ENCODE measurements around the gene ELAVL3. TPM values are rescaled to one million over a fixed set of nuclear protein-coding genes. Genes with fewer than 3 reads are reported as not detected.

The ELAVL3 gene
- total RNA-seq, 6 experiments from 2014 or later: not detected

DNA sequence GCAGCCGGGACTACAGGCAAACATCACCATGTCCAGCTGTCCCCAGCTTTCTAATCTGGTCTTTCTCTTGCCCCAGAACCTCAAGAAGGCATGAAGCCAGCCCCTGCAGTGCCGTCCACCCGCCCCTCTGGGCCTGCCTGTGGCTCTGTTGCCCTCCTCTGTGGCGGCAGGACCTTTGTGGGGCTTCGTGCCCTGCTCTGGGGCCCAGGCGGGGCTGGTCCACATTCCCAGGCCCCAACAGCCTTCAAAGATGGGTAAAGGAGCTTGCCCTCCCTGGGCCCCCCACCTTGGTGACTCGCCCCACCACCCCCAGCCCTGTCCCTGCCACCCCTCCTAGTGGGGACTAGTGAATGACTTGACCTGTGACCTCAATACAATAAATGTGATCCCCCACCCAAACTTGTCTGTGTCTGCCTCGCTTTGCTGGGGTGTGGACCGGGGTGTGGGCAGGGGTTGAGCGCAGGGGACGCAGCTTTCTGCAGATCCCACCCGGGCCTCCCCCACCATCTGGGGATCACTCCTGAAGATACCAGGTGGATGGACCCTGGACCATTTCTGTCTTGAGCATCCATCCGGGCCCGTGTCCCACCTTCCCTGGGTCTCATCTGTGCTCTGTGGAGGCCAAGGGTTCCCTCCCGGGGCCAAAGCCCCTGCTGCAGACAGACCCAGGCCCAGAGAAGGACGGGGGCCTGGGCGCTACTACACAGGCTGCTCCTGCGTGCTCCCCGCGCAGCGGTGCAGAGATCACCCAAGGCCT is 30.1 kb downstream of the ELAVL3 start:
- no peak overlapping the region for H3K27ac Mint-ChIP-seq
- no peaks in the 10 kb centered on the region; the same call in 1 of the 2 replicates for H3K4me1 Mint-ChIP-seq (ENCODE audit: low read depth)
- no peaks in the 10 kb centered on the region for H3K9me3 Mint-ChIP-seq
- H3K27me3 Mint-ChIP-seq (ENCODE audit: insufficient read depth): no peaks in the 10 kb centered on the region; the same call in 1 of the 2 replicates
- no peak for DNase-seq
- TF ChIP-seq, protein P1, sequence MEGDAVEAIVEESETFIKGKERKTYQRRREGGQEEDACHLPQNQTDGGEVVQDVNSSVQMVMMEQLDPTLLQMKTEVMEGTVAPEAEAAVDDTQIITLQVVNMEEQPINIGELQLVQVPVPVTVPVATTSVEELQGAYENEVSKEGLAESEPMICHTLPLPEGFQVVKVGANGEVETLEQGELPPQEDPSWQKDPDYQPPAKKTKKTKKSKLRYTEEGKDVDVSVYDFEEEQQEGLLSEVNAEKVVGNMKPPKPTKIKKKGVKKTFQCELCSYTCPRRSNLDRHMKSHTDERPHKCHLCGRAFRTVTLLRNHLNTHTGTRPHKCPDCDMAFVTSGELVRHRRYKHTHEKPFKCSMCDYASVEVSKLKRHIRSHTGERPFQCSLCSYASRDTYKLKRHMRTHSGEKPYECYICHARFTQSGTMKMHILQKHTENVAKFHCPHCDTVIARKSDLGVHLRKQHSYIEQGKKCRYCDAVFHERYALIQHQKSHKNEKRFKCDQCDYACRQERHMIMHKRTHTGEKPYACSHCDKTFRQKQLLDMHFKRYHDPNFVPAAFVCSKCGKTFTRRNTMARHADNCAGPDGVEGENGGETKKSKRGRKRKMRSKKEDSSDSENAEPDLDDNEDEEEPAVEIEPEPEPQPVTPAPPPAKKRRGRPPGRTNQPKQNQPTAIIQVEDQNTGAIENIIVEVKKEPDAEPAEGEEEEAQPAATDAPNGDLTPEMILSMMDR (IDR thresholded peaks at IDR 0.05): no peak
- no peaks in the 10 kb centered on the region for H3K36me3 Mint-ChIP-seq (ENCODE audit: low read depth)
- H3K4me3 Mint-ChIP-seq: no peak overlapping the region

DNA sequence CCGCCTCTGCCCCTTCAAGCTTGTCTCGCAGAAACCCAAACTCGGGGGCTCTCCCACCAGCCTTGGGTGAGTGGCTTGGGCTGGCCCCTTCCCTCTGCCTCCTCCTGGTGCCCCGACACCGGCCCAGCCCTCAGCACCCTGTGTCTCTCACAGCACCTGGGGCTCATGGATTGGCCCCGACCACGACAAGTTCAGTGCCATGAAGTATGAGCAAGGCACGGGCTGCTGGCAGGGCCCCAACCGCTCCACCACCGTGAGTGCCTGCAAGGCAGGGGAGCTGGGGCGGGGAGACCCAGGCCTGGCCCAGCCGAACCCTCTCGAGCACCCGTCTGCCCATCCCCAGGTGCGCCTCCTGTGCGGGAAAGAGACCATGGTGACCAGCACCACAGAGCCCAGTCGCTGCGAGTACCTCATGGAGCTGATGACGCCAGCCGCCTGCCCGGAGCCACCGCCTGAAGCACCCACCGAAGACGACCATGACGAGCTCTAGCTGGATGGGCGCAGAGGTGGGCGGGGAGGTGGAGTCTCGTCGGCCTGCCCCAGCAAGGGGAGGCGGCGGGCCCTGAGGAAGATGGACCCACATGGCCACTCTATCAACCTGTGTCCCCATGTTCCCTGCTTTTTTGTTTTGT is 31.8 kb downstream of the ELAVL3 start:
- DNase-seq: no peak
- no peak overlapping the region for H3K27ac Mint-ChIP-seq
- H3K4me3 Mint-ChIP-seq: no peak overlapping the region
- H3K36me3 Mint-ChIP-seq (ENCODE audit: low read depth): no peaks in the 10 kb centered on the region
- H3K4me1 Mint-ChIP-seq (ENCODE audit: low read depth): no peaks in the 10 kb centered on the region; the same call in 1 of the 2 replicates
- no peaks in the 10 kb centered on the region for H3K9me3 Mint-ChIP-seq
- TF ChIP-seq, protein P1 (IDR thresholded peaks at IDR 0.05): no peak
- H3K27me3 Mint-ChIP-seq (ENCODE audit: insufficient read depth): peaks cover 1% of the 10 kb centered on the region

DNA sequence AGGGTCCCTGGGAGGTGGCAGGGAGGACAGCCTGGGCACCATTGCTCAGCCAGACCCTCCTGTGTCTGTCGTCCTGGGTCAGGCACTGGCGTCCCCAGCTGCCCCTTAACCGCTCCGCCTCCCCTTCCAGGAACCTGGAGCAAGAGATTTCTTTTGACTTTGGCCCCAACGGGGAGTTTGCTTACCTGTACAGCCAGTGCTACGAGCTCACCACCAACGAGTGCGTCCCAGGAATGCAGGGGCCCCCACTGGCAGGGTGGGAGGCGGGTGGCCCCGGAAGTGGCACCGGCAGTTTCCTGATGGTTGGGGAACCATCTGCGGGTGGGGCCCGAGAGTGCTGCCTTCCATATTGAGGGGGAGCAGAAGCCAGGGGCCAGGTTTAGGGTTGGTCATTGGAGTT is 32.4 kb downstream of the ELAVL3 start:
- Mint-ChIP-seq H3K9me3 (no peaks in the 10 kb centered on the region), H3K27me3 (ENCODE audit: insufficient read depth) (peaks cover 1% of the 10 kb centered on the region), H3K27ac (no peak overlapping the region), H3K4me1 (ENCODE audit: low read depth) (no peaks in the 10 kb centered on the region; the same call in 1 of the 2 replicates), H3K36me3 (ENCODE audit: low read depth) (no peaks in the 10 kb centered on the region), H3K4me3 (no peak overlapping the region)
- DNase-seq: no peak
- TF ChIP-seq, protein P1 (IDR thresholded peaks at IDR 0.05): no peak

DNA sequence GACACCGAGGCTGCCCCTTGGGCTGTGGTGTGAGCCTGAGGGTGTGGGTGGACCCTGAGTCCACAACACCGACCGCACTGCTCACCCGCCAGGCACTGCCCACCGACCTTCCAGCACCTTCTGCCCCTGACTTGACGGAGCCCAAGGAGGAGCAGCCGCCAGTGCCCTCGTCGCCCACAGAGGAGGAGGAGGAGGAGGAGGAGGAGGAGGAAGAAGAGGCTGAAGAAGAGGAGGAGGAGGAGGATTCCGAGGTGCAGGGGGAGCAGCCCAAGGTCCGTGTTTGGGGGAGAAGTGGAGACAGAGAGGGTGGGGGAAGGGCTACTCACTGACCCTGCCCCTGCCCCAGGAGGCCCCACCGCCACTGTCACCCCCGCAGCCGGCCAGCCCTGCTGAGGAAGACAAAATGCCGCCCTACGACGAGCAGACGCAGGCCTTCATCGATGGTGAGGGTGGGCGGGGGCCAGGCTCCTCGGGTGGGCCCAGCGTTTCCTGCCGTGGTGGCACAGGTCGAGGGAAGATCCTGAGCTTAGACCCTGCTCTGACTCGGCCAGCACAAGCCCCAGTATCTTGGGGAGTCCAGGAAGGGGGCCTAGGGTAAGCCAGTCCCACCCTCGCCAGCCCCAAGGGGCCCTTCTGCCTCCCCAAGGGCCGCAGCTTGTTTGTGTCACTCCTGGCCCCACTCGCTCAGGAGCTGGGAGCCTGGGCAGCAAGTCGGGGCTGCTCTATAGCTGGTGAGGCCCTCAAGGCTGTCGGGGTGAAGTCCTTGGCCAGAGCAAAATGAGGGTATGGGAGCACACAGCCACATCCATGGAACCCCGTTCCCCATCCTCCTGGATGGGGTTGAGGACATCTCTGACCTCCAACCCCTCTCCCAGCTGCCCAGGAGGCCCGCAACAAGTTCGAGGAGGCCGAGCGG is 33.2 kb downstream of the ELAVL3 start:
- no peaks in the 10 kb centered on the region for H3K36me3 Mint-ChIP-seq (ENCODE audit: low read depth)
- TF ChIP-seq, protein P1 (IDR thresholded peaks at IDR 0.05): no peak
- no peak overlapping the region for H3K4me3 Mint-ChIP-seq
- H3K9me3 Mint-ChIP-seq: no peaks in the 10 kb centered on the region
- H3K27ac Mint-ChIP-seq: no peak overlapping the region
- no peaks in the 10 kb centered on the region for H3K4me1 Mint-ChIP-seq (ENCODE audit: low read depth)
- no peak for DNase-seq
- H3K27me3 Mint-ChIP-seq (ENCODE audit: insufficient read depth): peaks cover 1% of the 10 kb centered on the region

DNA sequence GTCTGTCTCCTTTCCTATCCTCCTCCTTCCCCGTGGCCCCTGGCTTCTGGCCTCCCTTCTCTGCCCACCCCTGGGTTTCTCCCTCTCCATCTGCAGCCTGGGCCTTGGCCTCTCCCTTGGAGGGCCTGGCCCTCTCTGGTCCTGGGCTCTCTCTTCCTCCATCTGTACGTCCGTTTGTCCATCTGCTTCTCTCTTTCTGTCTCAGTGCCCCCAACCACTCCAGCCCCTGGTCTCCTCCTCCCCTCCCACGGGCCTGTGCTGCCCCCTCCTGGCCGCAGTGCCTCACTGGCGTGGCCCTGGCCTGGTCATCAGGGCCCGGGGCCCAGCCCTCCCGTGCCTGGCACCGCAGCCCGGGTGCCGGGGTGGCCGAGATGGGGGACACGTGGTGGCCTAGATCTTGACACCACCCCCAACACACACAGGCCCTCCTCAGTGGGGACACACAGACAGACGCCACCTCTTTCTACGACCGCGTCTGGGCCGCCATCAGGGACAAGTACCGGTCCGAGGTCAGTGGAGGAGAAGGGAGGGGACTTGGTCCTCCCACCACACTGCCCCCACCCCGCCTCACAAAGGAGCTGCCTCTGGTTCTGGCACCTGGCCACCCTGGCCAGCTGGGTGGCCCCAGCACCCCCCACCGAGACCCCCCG is 34.1 kb downstream of the ELAVL3 start:
- no peak overlapping the region for H3K27ac Mint-ChIP-seq
- no peaks in the 10 kb centered on the region for H3K9me3 Mint-ChIP-seq
- no peak for DNase-seq
- peaks cover 1% of the 10 kb centered on the region; the same call in 1 of the 2 replicates for H3K27me3 Mint-ChIP-seq (ENCODE audit: insufficient read depth)
- H3K4me3 Mint-ChIP-seq: no peak overlapping the region
- TF ChIP-seq, protein P1 (IDR thresholded peaks at IDR 0.05): peak; percentile 87
- no peaks in the 10 kb centered on the region for H3K4me1 Mint-ChIP-seq (ENCODE audit: low read depth)
- H3K36me3 Mint-ChIP-seq (ENCODE audit: low read depth): peaks cover 5% of the 10 kb centered on the region; the same call in 1 of the 2 replicates

Measured in HFFc6 (cell line).